ENCODE measurements around the gene TMEM119. TPM values are rescaled to one million over a fixed set of nuclear protein-coding genes. Genes with fewer than 3 reads are reported as not detected.
A peak's percentile ranks its signal among the peaks of the same experiment; 100 is the strongest.

TMEM119 gene
- total and polyA plus RNA-seq, 2 of the 8 experiments (the other 6 are each of a cell fraction or from before 2014, with no cell fraction given), result 0.35 to 0.61 TPM

GRCh38 chr12:108599948-108600701 lies 2.2 kb upstream of the TMEM119 start:
- Histone ChIP-seq H4K91ac (replicated peaks; ENCODE audit: insufficient read length, low read length) (no peak overlapping the region), H3K79me1 (ENCODE audit: low read depth, low read length) (no peaks in the 10 kb centered on the region; the same call in 1 of the 2 replicates), H3K79me2 (ENCODE audit: control insufficient read depth in 1 of 2, insufficient read depth in 2 of 2, low read length in 2 of 2) (no peaks in the 10 kb centered on the region), H3K23ac (ENCODE audit: insufficient read length) (no peak overlapping the region), H3K18ac (ENCODE audit: extremely low read depth, low read length) (no peak overlapping the region), H3K9ac (replicated peaks in 1 of 4; ENCODE audit: extremely low read depth in 1 of 4, low read depth in 3 of 4, low read length in 3 of 4) (no peak overlapping the region), H3K4ac (replicated peaks; ENCODE audit: insufficient read length, low read depth, low read length) (no peak overlapping the region), H2BK12ac (ENCODE audit: low read depth, low read length) (no peak overlapping the region), H2AFZ (ENCODE audit: low read length) (no peak overlapping the region), H2BK15ac (ENCODE audit: low read length) (no peak overlapping the region), H2BK20ac (ENCODE audit: low read length) (no peak overlapping the region), H4K5ac (ENCODE audit: insufficient read length, low read depth, low read length) (no peak overlapping the region), H3K56ac (replicated peaks; ENCODE audit: insufficient read length, low read depth, low read length) (no peak overlapping the region), H3K36me3 (ENCODE audit: control insufficient read depth in 2 of 4, insufficient read depth in 4 of 4, low read length in 3 of 4) (no peaks in the 10 kb centered on the region), H3K23me2 (ENCODE audit: low read depth, low read length) (peaks cover 4% of the 10 kb centered on the region; the same call in 1 of the 2 replicates), H3K27ac (ENCODE audit: low read depth, low read length) (no peak overlapping the region), H4K20me1 (replicated peaks in 1 of 2; ENCODE audit: control insufficient read depth in 1 of 2, insufficient read depth in 2 of 2, low read length in 2 of 2) (peaks cover 0 to 6% of the 10 kb centered on the region in 2 experiments), H3K4me3 (ENCODE audit: extremely low read depth in 1 of 4, insufficient read depth in 2 of 4, low read depth in 3 of 4, low read length in 4 of 4) (no peak overlapping the region), H3K4me1 (replicated peaks in 1 of 4; ENCODE audit: control insufficient read depth in 3 of 4, insufficient read depth in 4 of 4, low read length in 3 of 4) (peaks cover 0 to 10% (median 0%) of the 10 kb centered on the region in 4 experiments; a peak in 3 of 7 replicates), H4K8ac (ENCODE audit: extremely low read depth, insufficient read depth, low read length) (no peak overlapping the region; the same call in 1 of the 2 replicates), H2AK5ac (ENCODE audit: low read depth, low read length) (no peak overlapping the region), H3K27me3 (replicated peaks in 1 of 4; ENCODE audit: control insufficient read depth in 3 of 4, extremely low read depth in 1 of 4, insufficient read depth in 3 of 4, low read length in 3 of 4) (no peaks in the 10 kb centered on the region; a peak in 1 of 7 replicates), H3K9me3 (ENCODE audit: insufficient read depth in 2 of 2, low read depth in 1 of 2, low read length in 1 of 2) (no peaks in the 10 kb centered on the region), H3K4me2 (ENCODE audit: insufficient read depth in 1 of 2, low read depth in 2 of 2, low read length in 2 of 2) (no peak overlapping the region), H2BK120ac (replicated peaks; ENCODE audit: low read depth, low read length) (no peak overlapping the region), H2BK5ac (ENCODE audit: low read depth, low read length) (no peak overlapping the region), H3K14ac (ENCODE audit: insufficient read length) (no peak overlapping the region)
- ChIA-PET POLR2A (ENCODE audit: partially characterized antibody) (interaction anchor here (0.6 to 1.4 kb wide), 5 partner anchors 9 to 629 kb away, joined by 3 to 6 read pairs (median 5); partner anchors contain the start of gene ISCU), CTCF (ENCODE audit: partially characterized antibody) (interaction anchor here (0.9 to 3.1 kb wide), 11 partner anchors 11 to 281 kb away, joined by 3 to 16 read pairs (median 3); no protein-coding TSS in a partner anchor)
- 89% methylated on average over 10 of the region's 10 CpGs; no CpG with 5 or more reads in 1 of the 2 experiments for WGBS, 2 experiments (ENCODE audit: extremely low coverage in 1 of 2, insufficient coverage in 1 of 2, insufficient read length in 1 of 2, insufficient replicate concordance in 2 of 2, low coverage in 1 of 2, low lambda C conversion rate in 2 of 2, missing lambda C conversion rate in 1 of 2)
- no peak for DNase-seq (ENCODE audit: low read depth in 1 of 2, low spot score in 2 of 2)
- no peak for FAIRE-seq
- TF ChIP-seq BCL11A (IDR thresholded peaks at IDR 0.05; ENCODE audit: low read depth in 2 of 2, low read length in 2 of 2) (no peak), TAF1 (IDR thresholded peaks at IDR 0.05; ENCODE audit: low read depth, low read length) (no peak), HDAC6 (IDR thresholded peaks at IDR 0.05; ENCODE audit: low read depth, low read length) (no peak), CTCF (IDR thresholded peaks at IDR 0.05; ENCODE audit: control extremely low read depth in 1 of 3, insufficient read depth in 1 of 3, low read depth in 1 of 3, low read length in 3 of 3) (peak in 1 of 3 experiments; percentile 23; a peak in 1 of 4 replicates), EP300 (IDR thresholded peaks at IDR 0.05; ENCODE audit: borderline replicate concordance in 1 of 2, low read depth in 2 of 2, low read length in 2 of 2) (no peak), TEAD4 (IDR thresholded peaks at IDR 0.05; ENCODE audit: low read depth, low read length) (no peak), ASH2L (IDR thresholded peaks at IDR 0.05; ENCODE audit: low read length) (no peak), POLR2A (IDR thresholded peaks at IDR 0.05; ENCODE audit: control extremely low read depth in 1 of 2, low read depth in 2 of 2, low read length in 2 of 2) (no peak), KDM1A (IDR thresholded peaks at IDR 0.05; ENCODE audit: borderline replicate concordance, low read length) (peak; percentile 89; the same call in 1 of the 2 replicates)
